Stimulated activated effector memory CD8-positive, alpha-beta T cell treated with anti-CD3 and anti-CD28 coated beads, Interleukin-12 subunit alpha, Interleukin-12 subunit beta, amount 100 ng/mL, for 72 hours (primary cell): ENCODE data around the gene NEURL1B.

Source experiments
- ATAC-seq: fragments of 150-1000 bp; cut with Tn5 transposase; 2 replicates; pipeline ENCODE4 v1.10.0; 2021
- DNase-seq, 2 donors: peaks; one replicate each; pipeline ENCODE4 v3.0.0; 2021 to 2022; ENCODE audit warnings: low spot score in 2 of 2
- H3K27ac Mint-ChIP-seq: one replicate; pipeline ENCODE4 v1.8.0; 2022; ENCODE audit warnings: mild to moderate bottlenecking, mixed read lengths
- H3K36me3 Mint-ChIP-seq: one replicate; pipeline ENCODE4 v1.8.0; 2022; ENCODE audit warnings: mild to moderate bottlenecking, mixed read lengths
- H3K4me1 Mint-ChIP-seq: one replicate; pipeline ENCODE4 v1.8.0; 2022; ENCODE audit warnings: mixed read lengths
- H3K4me3 Mint-ChIP-seq: one replicate; pipeline ENCODE4 v1.8.0; 2022; ENCODE audit warnings: mild to moderate bottlenecking, mixed read lengths
- H3K9me3 Mint-ChIP-seq: one replicate; pipeline ENCODE4 v1.8.0; 2022; ENCODE audit warnings: mixed read lengths

The NEURL1B gene

GRCh38 chr5:172602783-172603231 is 38.3 kb upstream of the NEURL1B start:
- Mint-ChIP-seq H3K36me3 (no peaks in the 10 kb centered on the region), H3K4me1 (no peaks in the 10 kb centered on the region)
- no peak for ATAC-seq

GRCh38 chr5:172603251-172603806 is 37.7 kb upstream of the NEURL1B start:
- Mint-ChIP-seq H3K36me3 (no peaks in the 10 kb centered on the region), H3K27ac (no peak overlapping the region), H3K4me1 (no peaks in the 10 kb centered on the region), H3K9me3 (no peaks in the 10 kb centered on the region), H3K4me3 (no peak overlapping the region)
- DNase-seq: no peak
- no peak for ATAC-seq

More at GRCh38 chr5:172602783-172603231, 38.3 kb upstream of the NEURL1B start:
- H3K4me3 Mint-ChIP-seq: no peak overlapping the region
- H3K9me3 Mint-ChIP-seq: no peaks in the 10 kb centered on the region
- no peak overlapping the region for H3K27ac Mint-ChIP-seq
- DNase-seq: no peak

GRCh38 chr5:172605466-172605865 is 35.6 kb upstream of the NEURL1B start:
- ATAC-seq (no peak), DNase-seq (no peak)
- H3K27ac Mint-ChIP-seq: no peak overlapping the region
- no peak overlapping the region for H3K4me3 Mint-ChIP-seq
- no peaks in the 10 kb centered on the region for H3K36me3 Mint-ChIP-seq
- no peaks in the 10 kb centered on the region for H3K4me1 Mint-ChIP-seq
- H3K9me3 Mint-ChIP-seq: no peaks in the 10 kb centered on the region

GRCh38 chr5:172606156-172606785 is 34.8 kb upstream of the NEURL1B start:
- Mint-ChIP-seq H3K9me3 (no peaks in the 10 kb centered on the region), H3K27ac (no peak overlapping the region), H3K36me3 (no peaks in the 10 kb centered on the region), H3K4me1 (no peaks in the 10 kb centered on the region), H3K4me3 (no peak overlapping the region)
- DNase-seq: no peak
- no peak for ATAC-seq

GRCh38 chr5:172607213-172607793 is 33.8 kb upstream of the NEURL1B start:
- Mint-ChIP-seq H3K27ac (no peak overlapping the region), H3K4me3 (no peak overlapping the region), H3K4me1 (no peaks in the 10 kb centered on the region), H3K36me3 (no peaks in the 10 kb centered on the region), H3K9me3 (no peaks in the 10 kb centered on the region)
- ATAC-seq: no peak
- no peak for DNase-seq

- ATAC-seq (no peak), DNase-seq (no peak)
- H3K27ac Mint-ChIP-seq: no peak overlapping the region
- H3K36me3 Mint-ChIP-seq: no peaks in the 10 kb centered on the region
- H3K4me1 Mint-ChIP-seq: no peaks in the 10 kb centered on the region
- no peak overlapping the region for H3K4me3 Mint-ChIP-seq
- no peaks in the 10 kb centered on the region for H3K9me3 Mint-ChIP-seq
These were observed 32.3 kb upstream of the NEURL1B start for GRCh38 chr5:172608773-172609172.

GRCh38 chr5:172610643-172611042 is 30.4 kb upstream of the NEURL1B start:
- ATAC-seq (no peak), DNase-seq (no peak)
- H3K4me1 Mint-ChIP-seq: no peaks in the 10 kb centered on the region
- no peaks in the 10 kb centered on the region for H3K36me3 Mint-ChIP-seq
- H3K4me3 Mint-ChIP-seq: no peak overlapping the region
- H3K27ac Mint-ChIP-seq: no peak overlapping the region
- H3K9me3 Mint-ChIP-seq: no peaks in the 10 kb centered on the region

GRCh38 chr5:172611913-172612312 is 29.1 kb upstream of the NEURL1B start:
- H3K4me3 Mint-ChIP-seq: no peak overlapping the region
- no peak for DNase-seq
- no peaks in the 10 kb centered on the region for H3K4me1 Mint-ChIP-seq
- no peak overlapping the region for H3K27ac Mint-ChIP-seq
- no peaks in the 10 kb centered on the region for H3K36me3 Mint-ChIP-seq
- no peaks in the 10 kb centered on the region for H3K9me3 Mint-ChIP-seq
- no peak for ATAC-seq

GRCh38 chr5:172612771-172613170 is 28.3 kb upstream of the NEURL1B start:
- ATAC-seq: no peak
- no peaks in the 10 kb centered on the region for H3K9me3 Mint-ChIP-seq
- H3K4me3 Mint-ChIP-seq: no peak overlapping the region
- H3K36me3 Mint-ChIP-seq: no peaks in the 10 kb centered on the region
- H3K4me1 Mint-ChIP-seq: no peaks in the 10 kb centered on the region
- no peak overlapping the region for H3K27ac Mint-ChIP-seq
- DNase-seq: no peak

- Mint-ChIP-seq H3K9me3 (no peaks in the 10 kb centered on the region), H3K4me1 (no peaks in the 10 kb centered on the region), H3K4me3 (no peak overlapping the region), H3K36me3 (no peaks in the 10 kb centered on the region), H3K27ac (no peak overlapping the region)
- DNase-seq: no peak
- ATAC-seq: no peak
These were observed 24.9 kb upstream of the NEURL1B start for GRCh38 chr5:172616136-172616535.

- H3K4me1 Mint-ChIP-seq: no peaks in the 10 kb centered on the region
These were observed 24.3 kb upstream of the NEURL1B start for GRCh38 chr5:172616730-172617129.

GRCh38 chr5:172617817-172618216 is 23.2 kb upstream of the NEURL1B start:
- no peaks in the 10 kb centered on the region for H3K9me3 Mint-ChIP-seq
- no peaks in the 10 kb centered on the region for H3K36me3 Mint-ChIP-seq
- ATAC-seq (no peak), DNase-seq (no peak)
- H3K27ac Mint-ChIP-seq: no peak overlapping the region
- H3K4me1 Mint-ChIP-seq: no peaks in the 10 kb centered on the region
- H3K4me3 Mint-ChIP-seq: no peak overlapping the region

More at GRCh38 chr5:172616730-172617129, 24.3 kb upstream of the NEURL1B start:
- no peaks in the 10 kb centered on the region for H3K9me3 Mint-ChIP-seq
- ATAC-seq: no peak
- H3K4me3 Mint-ChIP-seq: no peak overlapping the region
- no peaks in the 10 kb centered on the region for H3K36me3 Mint-ChIP-seq
- H3K27ac Mint-ChIP-seq: no peak overlapping the region
- no peak for DNase-seq

- H3K4me3 Mint-ChIP-seq: no peak overlapping the region
- H3K36me3 Mint-ChIP-seq: no peaks in the 10 kb centered on the region
- DNase-seq (no peak), ATAC-seq (no peak)
- no peaks in the 10 kb centered on the region for H3K9me3 Mint-ChIP-seq
- no peak overlapping the region for H3K27ac Mint-ChIP-seq
- H3K4me1 Mint-ChIP-seq: no peaks in the 10 kb centered on the region
These were observed 22.3 kb upstream of the NEURL1B start for GRCh38 chr5:172618574-172619365.

GRCh38 chr5:172620506-172620905 is 20.6 kb upstream of the NEURL1B start:
- no peak overlapping the region for H3K4me3 Mint-ChIP-seq
- no peak for DNase-seq
- H3K4me1 Mint-ChIP-seq: no peaks in the 10 kb centered on the region
- H3K9me3 Mint-ChIP-seq: no peaks in the 10 kb centered on the region
- ATAC-seq: no peak
- no peaks in the 10 kb centered on the region for H3K36me3 Mint-ChIP-seq
- H3K27ac Mint-ChIP-seq: no peak overlapping the region

GRCh38 chr5:172622091-172623046 is 18.7 kb upstream of the NEURL1B start:
- Mint-ChIP-seq H3K36me3 (no peaks in the 10 kb centered on the region), H3K4me1 (no peaks in the 10 kb centered on the region), H3K9me3 (no peaks in the 10 kb centered on the region), H3K4me3 (no peak overlapping the region), H3K27ac (no peak overlapping the region)
- ATAC-seq (no peak), DNase-seq (no peak)
